ENCODE measurements around the gene DNAJC6. TPM values are rescaled to one million over a fixed set of nuclear protein-coding genes. Genes with fewer than 3 reads are reported as not detected.
"Not testable (repeated sequence)": the region's sequence is repeated elsewhere in the genome, so short reads cannot be mapped to it uniquely, and the experiment has no call there.

Gene DNAJC6
- total RNA-seq: 3.6 and 5.8 TPM in 2 replicates

GRCh38 chr1:65309304-65310077 is at the start of gene DNAJC6:
TSS of gene DNAJC6 (plus strand) at chr1:65309543. CDS start at chr1:65309746, 203 bp downstream.
- DNase-seq (ENCODE audit: low read depth in 2 of 2): peak; percentile 38 to 79

- no peak for DNase-seq (ENCODE audit: low read depth in 2 of 2)
These were observed 49.5 kb upstream of the DNAJC6 start for GRCh38 chr1:65259816-65260215.

GRCh38 chr1:65260851-65261473 is 48.4 kb upstream of the DNAJC6 start:
- DNase-seq (ENCODE audit: low read depth in 2 of 2): peak in 1 of 2 donors; percentile 49

- DNase-seq (ENCODE audit: low read depth in 2 of 2): no peak
These were observed 46.1 kb upstream of the DNAJC6 start for GRCh38 chr1:65263286-65263685.

- DNase-seq (ENCODE audit: low read depth in 2 of 2): peak in 1 of 2 donors; percentile 43
These were observed 45.0 kb upstream of the DNAJC6 start for GRCh38 chr1:65264197-65264929.

- no peak for DNase-seq (ENCODE audit: low read depth in 2 of 2)
These were observed 44.1 kb upstream of the DNAJC6 start for GRCh38 chr1:65265296-65265650.

GRCh38 chr1:65265651-65266351 is 43.5 kb upstream of the DNAJC6 start:
- peak in 1 of 2 donors; percentile 34 for DNase-seq (ENCODE audit: low read depth in 2 of 2)

- DNase-seq (ENCODE audit: low read depth in 2 of 2): no peak
These were observed 42.9 kb upstream of the DNAJC6 start for GRCh38 chr1:65266476-65266875.

- no peak for DNase-seq (ENCODE audit: low read depth in 2 of 2)
These were observed 42.1 kb upstream of the DNAJC6 start for GRCh38 chr1:65267271-65267670.

- no peak for DNase-seq (ENCODE audit: low read depth in 2 of 2)
These were observed 41.7 kb upstream of the DNAJC6 start for GRCh38 chr1:65267683-65268082.

- no peak for DNase-seq (ENCODE audit: low read depth in 2 of 2)
These were observed 39.7 kb upstream of the DNAJC6 start for GRCh38 chr1:65269612-65270011.

GRCh38 chr1:65276197-65276939 is 33.0 kb upstream of the DNAJC6 start:
- DNase-seq (ENCODE audit: low read depth in 2 of 2): no peak

GRCh38 chr1:65277605-65278347 is 31.6 kb upstream of the DNAJC6 start:
- DNase-seq (ENCODE audit: low read depth in 2 of 2): no peak

- no peak for DNase-seq (ENCODE audit: low read depth in 2 of 2)
These were observed 30.8 kb upstream of the DNAJC6 start for GRCh38 chr1:65278376-65279069.

GRCh38 chr1:65279070-65279779 is 30.1 kb upstream of the DNAJC6 start:
- no peak for DNase-seq (ENCODE audit: low read depth in 2 of 2)

- no peak for DNase-seq (ENCODE audit: low read depth in 2 of 2)
These were observed 27.5 kb upstream of the DNAJC6 start for GRCh38 chr1:65281846-65282245.

- DNase-seq (ENCODE audit: low read depth in 2 of 2): no peak
These were observed 25.1 kb upstream of the DNAJC6 start for GRCh38 chr1:65284229-65284628.

GRCh38 chr1:65289449-65289848 is 19.9 kb upstream of the DNAJC6 start:
- DNase-seq (ENCODE audit: low read depth in 2 of 2): no peak

- DNase-seq (ENCODE audit: low read depth in 2 of 2): not testable (repeated sequence)
These were observed 17.5 kb upstream of the DNAJC6 start for GRCh38 chr1:65291818-65292217.

Data from dermis microvascular lymphatic vessel endothelial cell (primary cell).